CD4-positive, alpha-beta memory T cell (primary cell): Measurements from ENCODE around the gene PPM1F. TPM values are rescaled to one million over a fixed set of nuclear protein-coding genes. Genes with fewer than 3 reads are reported as not detected.

Source experiments
- CTCF ChIA-PET: fragments of 350-600 bp; sonication (Branson Sonifier 250); formaldehyde crosslinking; loops from one replicate; lab custom pipeline; 2021; ENCODE audit warnings: inconsistent platforms; ENCODE audit not compliant: partially characterized antibody; lab: Charles Lee
- POLR2A ChIA-PET: fragments of 350-600 bp; sonication (Branson Sonifier 250); formaldehyde crosslinking; loops from one replicate; lab custom pipeline; 2021; ENCODE audit not compliant: partially characterized antibody; lab: Charles Lee
- DNase-seq, 5 donors: peaks; one replicate each; pipeline versions ENCODE4 v3.0.0 to v3.0.0-alpha.2; 2020 to 2022; ENCODE audit warnings: mixed read lengths in 1 of 5
- H3K27ac ChIP-seq: one replicate; pipeline ENCODE4 v1.7.0; 2013; ENCODE audit warnings: low read depth, low read length
- H3K27me3 ChIP-seq: 2 replicates; pipeline ENCODE4 v1.7.0; 2013; ENCODE audit warnings: mild to moderate bottlenecking, low read length, moderate library complexity; ENCODE audit not compliant: insufficient read depth
- H3K36me3 ChIP-seq: 2 replicates; pipeline ENCODE4 v1.7.0; 2013; ENCODE audit warnings: mild to moderate bottlenecking, low read length, moderate library complexity; ENCODE audit not compliant: insufficient read depth
- H3K4me1 ChIP-seq: 2 replicates; pipeline ENCODE4 v1.7.0; 2013; ENCODE audit warnings: mild to moderate bottlenecking, low read length, moderate library complexity; ENCODE audit not compliant: insufficient read depth
- H3K4me3 ChIP-seq, 2 donors: one replicate each; pipeline ENCODE4 v1.7.0; 2013; ENCODE audit warnings: low read length in 2 of 2, mild to moderate bottlenecking in 1 of 2
- H3K9me3 ChIP-seq, 2 donors: one replicate each; pipeline ENCODE4 v1.7.0; 2013; ENCODE audit warnings: low read length in 2 of 2, control low read depth in 1 of 2; ENCODE audit not compliant: control insufficient read depth in 1 of 2
- H3K27ac Mint-ChIP-seq, 7 donors: one replicate each; pipeline ENCODE4 v1.8.0; 2020 to 2021; ENCODE audit warnings: mixed read lengths in 7 of 7, mild to moderate bottlenecking in 6 of 7, inconsistent platforms in 3 of 7, moderate library complexity in 3 of 7
- H3K27me3 Mint-ChIP-seq, 2 donors: one replicate each; pipeline ENCODE4 v1.8.0; 2020 to 2021; ENCODE audit warnings: mixed read lengths in 2 of 2
- H3K36me3 Mint-ChIP-seq, 2 donors: one replicate each; pipeline ENCODE4 v1.8.0; 2020 to 2021; ENCODE audit warnings: mixed read lengths in 2 of 2, inconsistent platforms in 1 of 2, mild to moderate bottlenecking in 1 of 2
- H3K4me1 Mint-ChIP-seq, 4 donors: one replicate each; pipeline ENCODE4 v1.8.0; 2020 to 2021; ENCODE audit warnings: mixed read lengths in 4 of 4, mild to moderate bottlenecking in 1 of 4
- H3K4me3 Mint-ChIP-seq, 8 donors: one replicate each; pipeline ENCODE4 v1.8.0; 2020 to 2021; ENCODE audit warnings: mixed read lengths in 8 of 8, mild to moderate bottlenecking in 7 of 8, moderate library complexity in 6 of 8, inconsistent platforms in 3 of 8
- H3K9me3 Mint-ChIP-seq, 8 donors: one replicate each; pipeline ENCODE4 v1.8.0; 2020 to 2021; ENCODE audit warnings: mixed read lengths in 8 of 8, mild to moderate bottlenecking in 5 of 8, inconsistent platforms in 3 of 8, moderate library complexity in 1 of 8
- intact Hi-C: fragments of 100-400 bp; cut with micrococcal nuclease; formaldehyde crosslinking; loops from one replicate; pipeline ENCODE4 v1.15.1; 2023
- polyA plus RNA-seq, 2 donors: library from polyadenylated mRNA; unstranded; fragments of 300-500 nt; fragmentation: Illumina TruSeq; gene quantifications; one replicate each; pipeline ENCODE4 v1.2.3, GENCODE V29; 2021
- total RNA-seq, 2 experiments: library from RNA; stranded (reverse); gene quantifications; one replicate each; pipeline ENCODE4 v1.2.3, GENCODE V29; 2021

The PPM1F gene
- total and polyA plus RNA-seq, 4 experiments from 2014 or later, result 5.3 to 25.4 (median 15.2) TPM

DNA sequence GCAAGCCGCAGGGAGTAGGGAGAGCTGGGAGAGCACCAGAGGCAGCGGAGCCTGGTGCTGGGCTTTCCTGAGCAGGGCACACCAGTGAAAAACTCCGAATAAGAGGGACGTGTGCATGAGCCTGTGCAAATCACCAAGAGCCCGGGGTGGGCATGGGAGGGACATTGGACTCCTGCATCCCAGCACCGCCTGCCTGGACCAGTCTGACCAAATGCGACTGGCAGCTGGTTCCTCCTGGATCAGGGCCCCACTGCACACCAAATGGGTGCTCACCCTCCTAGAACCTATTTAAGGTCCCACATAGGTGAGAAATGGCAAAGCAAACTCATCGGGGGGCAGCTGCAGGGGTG, 3.1 kb downstream of the PPM1F start:
- Histone ChIP-seq H3K4me3 (no peak overlapping the region), H3K36me3 (peaks cover 6% of the 10 kb centered on the region), H3K4me1 (peaks cover 34% of the 10 kb centered on the region), H3K27ac (no peak overlapping the region), H3K27me3 (no peaks in the 10 kb centered on the region), H3K9me3 (no peaks in the 10 kb centered on the region)
- no peak overlapping the region for H3K27ac Mint-ChIP-seq
- H3K36me3 Mint-ChIP-seq, result peaks cover 6 to 9% of the 10 kb centered on the region in 2 donors
- H3K4me3 Mint-ChIP-seq, result no peak overlapping the region
- POLR2A ChIA-PET, result interaction anchor here (1.5 kb wide), 1 partner anchor 13 kb away, joined by 4 read pairs; no protein-coding TSS in a partner anchor
- CTCF ChIA-PET, result interaction anchor here (7.1 kb wide), 1 partner anchor 11 kb away, joined by 85 read pairs; no protein-coding TSS in a partner anchor
- DNase-seq, result no peak
- H3K9me3 Mint-ChIP-seq, result no peaks in the 10 kb centered on the region
- H3K4me1 Mint-ChIP-seq, result peaks cover 11 to 31% (median 12%) of the 10 kb centered on the region in 4 donors
- intact Hi-C loops, result no loop called here
- H3K27me3 Mint-ChIP-seq, result no peaks in the 10 kb centered on the region

DNA sequence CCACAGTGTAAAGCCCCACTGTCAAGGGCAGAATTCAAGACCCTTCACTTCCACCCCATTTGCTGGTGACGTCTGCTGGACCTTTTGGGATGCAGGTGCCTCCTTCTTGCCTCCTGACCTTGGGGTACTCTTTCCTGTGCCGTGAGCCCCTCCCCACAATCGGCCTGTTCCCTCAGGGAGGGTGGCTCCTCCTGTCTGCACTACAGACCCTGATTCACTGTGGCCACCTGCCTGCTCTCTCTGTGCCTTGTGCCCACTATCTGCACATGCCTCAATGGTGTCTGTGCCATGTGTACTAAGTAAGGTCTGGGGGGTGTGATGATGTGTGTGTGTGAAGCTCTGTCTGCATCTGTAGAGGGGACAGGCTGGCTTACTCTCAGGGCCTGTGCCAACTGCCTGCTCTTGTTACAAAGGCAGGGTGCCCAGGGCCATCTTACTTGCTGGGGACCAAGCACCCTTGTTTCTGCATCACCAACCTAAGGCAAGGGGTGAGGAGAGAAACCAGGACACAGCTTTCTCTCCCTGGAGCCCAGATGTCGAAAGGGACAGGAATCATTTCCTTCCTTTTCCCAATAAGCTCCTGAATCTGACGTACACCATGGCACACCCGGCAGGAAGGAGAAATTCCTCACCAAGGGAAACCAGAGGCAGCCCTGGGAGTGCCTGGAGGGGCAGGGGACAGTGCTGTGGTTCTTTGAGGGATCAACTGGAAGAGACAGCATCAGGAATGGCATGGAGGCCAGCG, 3.7 kb downstream of the PPM1F start:
- Histone ChIP-seq H3K4me1 (peaks cover 34% of the 10 kb centered on the region), H3K4me3 (no peak overlapping the region), H3K27ac (no peak overlapping the region), H3K9me3 (no peaks in the 10 kb centered on the region), H3K36me3 (peaks cover 6% of the 10 kb centered on the region), H3K27me3 (no peaks in the 10 kb centered on the region)
- peak overlapping the region in 1 of 7 donors; percentile 57 for H3K27ac Mint-ChIP-seq
- ChIA-PET CTCF (interaction anchor here (7.1 kb wide), 1 partner anchor 11 kb away, joined by 85 read pairs; no protein-coding TSS in a partner anchor), POLR2A (interaction anchor here (1.5 kb wide), 1 partner anchor 13 kb away, joined by 4 read pairs; no protein-coding TSS in a partner anchor)
- no peaks in the 10 kb centered on the region for H3K27me3 Mint-ChIP-seq
- intact Hi-C loops, result no loop called here
- DNase-seq, result no peak
- peaks cover 11 to 31% (median 12%) of the 10 kb centered on the region in 4 donors for H3K4me1 Mint-ChIP-seq
- peaks cover 6 to 9% of the 10 kb centered on the region in 2 donors for H3K36me3 Mint-ChIP-seq
- no peaks in the 10 kb centered on the region for H3K9me3 Mint-ChIP-seq
- no peak overlapping the region for H3K4me3 Mint-ChIP-seq

DNA sequence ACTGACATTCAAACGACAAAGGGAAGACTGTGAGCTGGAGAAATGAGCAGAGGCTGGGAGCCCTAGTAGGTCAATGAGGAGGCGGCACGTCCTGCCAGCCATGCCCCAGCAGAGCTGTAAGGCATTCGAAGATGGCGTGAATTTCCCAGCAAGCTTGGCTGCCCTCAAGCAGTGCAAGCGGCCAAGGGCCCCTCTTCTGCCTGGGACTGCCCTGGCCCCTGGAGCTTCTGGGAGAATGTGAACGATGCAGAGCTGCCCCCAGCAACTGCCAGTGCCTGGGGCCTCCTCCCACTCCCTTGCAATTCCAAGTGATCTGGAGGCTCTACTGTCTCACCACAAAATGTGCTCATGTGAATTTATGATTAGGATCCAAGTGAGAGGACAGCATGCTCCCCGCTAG, 4.3 kb downstream of the PPM1F start:
- DNase-seq, result no peak
- Histone ChIP-seq H3K27me3 (no peaks in the 10 kb centered on the region), H3K4me1 (peaks cover 34% of the 10 kb centered on the region), H3K4me3 (no peak overlapping the region), H3K27ac (no peak overlapping the region), H3K36me3 (peaks cover 6% of the 10 kb centered on the region), H3K9me3 (no peaks in the 10 kb centered on the region)
- Mint-ChIP-seq H3K4me3 (no peak overlapping the region), H3K36me3 (peaks cover 6 to 9% of the 10 kb centered on the region in 2 donors), H3K9me3 (no peaks in the 10 kb centered on the region), H3K27me3 (no peaks in the 10 kb centered on the region), H3K27ac (peak overlapping the region in 1 of 7 donors; percentile 57), H3K4me1 (peaks cover 11 to 31% (median 12%) of the 10 kb centered on the region in 4 donors)
- ChIA-PET POLR2A (no interaction called here), CTCF (interaction anchor here (7.1 kb wide), 1 partner anchor 10 kb away, joined by 85 read pairs; no protein-coding TSS in a partner anchor)
- intact Hi-C loops, result no loop called here

DNA sequence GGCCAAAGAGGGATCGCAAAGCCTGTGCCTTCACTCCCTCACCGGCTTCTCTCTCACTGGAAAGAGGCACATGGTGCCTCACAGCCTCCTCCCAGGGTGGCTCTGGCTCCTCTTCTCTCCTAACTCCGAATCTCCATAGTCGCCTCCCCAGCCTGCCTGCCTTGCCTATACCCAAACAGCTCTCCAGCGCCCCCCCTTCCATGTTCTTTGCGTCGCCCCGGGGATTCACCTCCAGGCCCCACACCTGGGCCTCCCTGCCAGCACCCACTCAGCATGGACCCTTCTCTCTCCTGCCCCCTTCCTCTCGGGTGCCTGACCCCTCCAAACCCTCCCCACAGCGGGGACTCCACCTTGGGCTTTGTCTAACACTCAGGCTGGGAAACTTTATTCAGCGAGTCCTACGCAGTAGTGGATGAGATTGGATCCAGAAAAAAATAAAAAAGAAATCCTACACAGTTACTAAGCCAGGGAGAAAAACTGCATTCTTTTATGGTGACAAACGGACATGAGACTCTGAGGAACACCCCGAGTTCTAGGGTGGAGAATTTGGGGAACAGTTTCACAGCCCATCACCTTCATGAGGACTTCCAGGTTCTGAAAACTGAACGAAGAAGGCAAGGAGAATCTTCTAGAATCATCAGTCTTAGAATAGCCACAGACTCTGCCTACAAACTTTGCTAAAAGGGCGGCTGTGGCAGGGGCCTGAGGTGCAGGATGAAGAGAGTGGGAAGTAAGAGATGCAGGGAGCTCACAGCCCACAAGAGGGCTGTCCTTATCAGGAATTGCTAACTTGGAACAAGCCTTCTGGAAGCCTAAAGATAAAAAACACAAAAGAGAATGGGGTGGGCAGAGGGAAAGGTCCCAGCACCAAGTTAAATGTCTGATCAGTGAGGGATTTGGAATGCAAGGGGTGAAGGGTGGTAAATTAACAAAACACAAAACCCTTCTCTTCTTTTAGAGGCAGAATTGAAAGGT, 5.3 kb downstream of the PPM1F start:
- H3K9me3 Mint-ChIP-seq, result no peaks in the 10 kb centered on the region
- ChIA-PET POLR2A (interaction anchor here (0.6 kb wide), 1 partner anchor 30 kb away, joined by 4 read pairs; no protein-coding TSS in a partner anchor), CTCF (interaction anchor here (7.1 kb wide), 1 partner anchor 9 kb away, joined by 85 read pairs; no protein-coding TSS in a partner anchor)
- Histone ChIP-seq H3K27me3 (no peaks in the 10 kb centered on the region), H3K36me3 (peaks cover 6% of the 10 kb centered on the region), H3K4me1 (peaks cover 35% of the 10 kb centered on the region), H3K4me3 (no peak overlapping the region), H3K27ac (no peak overlapping the region), H3K9me3 (no peaks in the 10 kb centered on the region)
- peaks cover 6 to 9% of the 10 kb centered on the region in 2 donors for H3K36me3 Mint-ChIP-seq
- no peak overlapping the region for H3K4me3 Mint-ChIP-seq
- no peaks in the 10 kb centered on the region for H3K27me3 Mint-ChIP-seq
- DNase-seq, result no peak
- peak overlapping the region in 4 of 7 donors; percentile 25 to 47 (median 26) for H3K27ac Mint-ChIP-seq
- intact Hi-C loops, result no loop called here
- peaks cover 15 to 34% (median 17%) of the 10 kb centered on the region in 4 donors for H3K4me1 Mint-ChIP-seq

DNA sequence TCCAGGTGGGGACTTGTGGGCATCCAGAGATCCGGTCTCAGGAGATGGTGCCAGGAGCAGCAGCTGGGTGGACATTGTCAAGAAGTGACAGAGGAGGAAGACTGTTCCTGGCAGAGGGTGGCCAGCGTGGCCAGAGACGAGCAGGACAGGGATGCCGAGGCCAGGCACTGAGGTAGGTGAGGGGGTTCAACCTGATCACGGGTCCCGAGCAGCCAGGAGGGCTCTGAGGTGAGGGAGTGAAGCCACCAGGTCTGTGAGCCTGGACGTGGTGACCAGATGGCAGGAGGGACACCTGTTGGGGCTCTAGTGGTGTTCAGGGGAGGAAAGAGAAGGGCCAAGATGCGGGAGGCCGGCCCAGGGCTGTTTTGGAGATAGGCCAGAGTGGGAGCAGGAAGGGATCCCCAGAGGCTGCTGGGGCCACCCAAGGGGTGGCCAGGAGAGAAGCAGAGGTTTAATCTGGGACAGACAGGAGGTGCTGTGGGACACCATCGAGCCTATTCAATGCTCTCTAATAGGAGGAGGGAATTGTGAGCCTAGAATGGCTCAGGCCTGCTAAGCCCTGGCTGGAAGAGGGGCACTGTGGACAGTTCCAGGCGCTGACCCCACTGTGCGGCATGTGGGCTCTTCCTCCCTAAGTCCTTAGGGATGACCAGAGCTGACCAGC, 6.3 kb downstream of the PPM1F start:
- H3K9me3 ChIP-seq, result no peaks in the 10 kb centered on the region
- no peak for DNase-seq
- H3K36me3 ChIP-seq, result peaks cover 6% of the 10 kb centered on the region
- H3K4me1 ChIP-seq, result peaks cover 33% of the 10 kb centered on the region
- no peaks in the 10 kb centered on the region for H3K27me3 ChIP-seq
- ChIA-PET CTCF (no interaction called here), POLR2A (no interaction called here)
- Mint-ChIP-seq H3K4me1 (peaks cover 13 to 37% (median 19%) of the 10 kb centered on the region in 4 donors), H3K27ac (peak overlapping the region in 3 of 7 donors; percentile 53 to 73 (median 61)), H3K27me3 (no peaks in the 10 kb centered on the region), H3K36me3 (peaks cover 6 to 11% of the 10 kb centered on the region in 2 donors), H3K4me3 (no peak overlapping the region), H3K9me3 (no peaks in the 10 kb centered on the region)
- intact Hi-C loops, result no loop called here
- H3K27ac ChIP-seq, result no peak overlapping the region
- no peak overlapping the region for H3K4me3 ChIP-seq

DNA sequence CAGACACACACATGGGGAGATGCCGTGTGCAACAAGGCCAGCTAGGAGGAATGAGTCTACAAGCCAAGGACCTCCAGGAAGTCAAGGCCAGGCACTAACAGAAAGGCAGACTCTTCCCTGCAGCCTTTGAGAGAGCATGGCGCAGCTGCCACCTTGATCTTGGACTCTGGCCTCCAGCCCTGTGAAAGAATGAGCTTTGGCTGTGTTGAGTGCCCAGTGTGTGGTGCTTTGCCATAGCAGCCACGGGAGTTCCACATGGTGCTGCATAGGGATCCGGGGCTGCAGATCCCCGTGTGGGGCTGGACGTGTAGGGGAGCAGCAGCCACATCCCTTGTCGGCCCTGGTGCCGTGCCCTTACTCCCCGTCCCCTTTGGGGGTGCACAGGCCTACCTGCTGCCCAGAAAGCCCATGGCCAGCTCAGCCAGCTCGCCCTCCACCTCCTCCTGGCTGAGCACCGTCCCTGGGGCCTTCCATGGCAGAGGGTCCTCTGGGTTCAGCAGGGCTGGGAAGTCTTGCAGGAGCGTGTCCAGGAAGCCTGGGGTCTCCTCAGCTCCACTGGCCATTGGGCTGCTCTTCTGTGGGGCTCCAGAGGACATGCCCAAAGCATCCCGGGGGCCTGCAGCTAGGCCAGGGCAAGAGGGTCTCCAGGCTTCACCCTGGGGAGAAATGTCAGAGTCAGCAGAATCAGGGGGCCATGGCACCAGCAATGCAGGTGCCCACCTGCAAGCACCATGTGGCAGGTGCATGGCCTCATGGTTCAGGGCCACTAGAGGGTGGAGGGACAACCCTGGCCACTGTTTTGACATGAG, 7.0 kb downstream of the PPM1F start:
- Histone ChIP-seq H3K4me3 (no peak overlapping the region), H3K9me3 (no peaks in the 10 kb centered on the region), H3K4me1 (peaks cover 30% of the 10 kb centered on the region), H3K27ac (no peak overlapping the region), H3K27me3 (no peaks in the 10 kb centered on the region), H3K36me3 (peaks cover 6% of the 10 kb centered on the region)
- Mint-ChIP-seq H3K4me1 (peaks cover 14 to 37% (median 21%) of the 10 kb centered on the region in 4 donors), H3K27ac (peak overlapping the region in 1 of 7 donors; percentile 61), H3K27me3 (no peaks in the 10 kb centered on the region), H3K36me3 (peaks cover 6 to 15% of the 10 kb centered on the region in 2 donors), H3K9me3 (no peaks in the 10 kb centered on the region), H3K4me3 (no peak overlapping the region)
- ChIA-PET POLR2A (no interaction called here), CTCF (no interaction called here)
- no peak for DNase-seq
- intact Hi-C loops, result no loop called here
